RWPE2 (cell line): ENCODE results near the gene RASGRF1.

Experiments
- ATAC-seq: fragments of 200-7000 bp; cut with Tn5 transposase; 3 replicates; pipeline ENCODE4 v1.9.1; 2021; ENCODE audit warnings: low read depth
- DNase-seq: peaks from one replicate; pipeline ENCODE4 v3.0.0-alpha.2; 2020; ENCODE audit warnings: low spot score
- H3K27ac ChIP-seq: fragments of 450-650 bp; 2 replicates; pipeline ENCODE4 v1.5.1; 2017; ENCODE audit warnings: mild to moderate bottlenecking; ENCODE audit not compliant: poor library complexity, severe bottlenecking
- H3K27me3 ChIP-seq: fragments of 250-450 bp; sonication (Bioruptor Pico); 2 replicates; pipeline ENCODE4 v1.5.1; 2021; ENCODE audit warnings: mild to moderate bottlenecking, moderate library complexity; ENCODE audit not compliant: insufficient read depth, poor library complexity, severe bottlenecking
- H3K36me3 ChIP-seq: fragments of 250-450 bp; sonication (Bioruptor Pico); 2 replicates; pipeline ENCODE4 v1.5.1; 2020; ENCODE audit warnings: low read depth, mild to moderate bottlenecking, moderate library complexity
- H3K4me1 ChIP-seq: fragments of 250-450 bp; sonication (Bioruptor Pico); 2 replicates; pipeline ENCODE4 v1.5.1; 2021; ENCODE audit warnings: mild to moderate bottlenecking, moderate library complexity; ENCODE audit not compliant: insufficient read depth, poor library complexity, severe bottlenecking
- H3K4me3 ChIP-seq: fragments of 250-450 bp; sonication (Bioruptor Pico); 2 replicates; pipeline ENCODE4 v1.5.1; 2021; ENCODE audit warnings: mild to moderate bottlenecking, moderate library complexity; ENCODE audit not compliant: severe bottlenecking
- H3K9me3 ChIP-seq: fragments of 250-450 bp; sonication (Bioruptor Pico); 2 replicates; pipeline ENCODE4 v1.5.1; 2021; ENCODE audit warnings: mild to moderate bottlenecking, moderate library complexity; ENCODE audit not compliant: severe bottlenecking
- CTCF ChIP-seq: fragments of 450-650 bp; IDR thresholded peaks from one replicate; pipeline ENCODE4 v1.5.1; 2017; ENCODE audit warnings: mild to moderate bottlenecking, moderate library complexity; ENCODE audit not compliant: poor library complexity, severe bottlenecking

RASGRF1 gene

DNA sequence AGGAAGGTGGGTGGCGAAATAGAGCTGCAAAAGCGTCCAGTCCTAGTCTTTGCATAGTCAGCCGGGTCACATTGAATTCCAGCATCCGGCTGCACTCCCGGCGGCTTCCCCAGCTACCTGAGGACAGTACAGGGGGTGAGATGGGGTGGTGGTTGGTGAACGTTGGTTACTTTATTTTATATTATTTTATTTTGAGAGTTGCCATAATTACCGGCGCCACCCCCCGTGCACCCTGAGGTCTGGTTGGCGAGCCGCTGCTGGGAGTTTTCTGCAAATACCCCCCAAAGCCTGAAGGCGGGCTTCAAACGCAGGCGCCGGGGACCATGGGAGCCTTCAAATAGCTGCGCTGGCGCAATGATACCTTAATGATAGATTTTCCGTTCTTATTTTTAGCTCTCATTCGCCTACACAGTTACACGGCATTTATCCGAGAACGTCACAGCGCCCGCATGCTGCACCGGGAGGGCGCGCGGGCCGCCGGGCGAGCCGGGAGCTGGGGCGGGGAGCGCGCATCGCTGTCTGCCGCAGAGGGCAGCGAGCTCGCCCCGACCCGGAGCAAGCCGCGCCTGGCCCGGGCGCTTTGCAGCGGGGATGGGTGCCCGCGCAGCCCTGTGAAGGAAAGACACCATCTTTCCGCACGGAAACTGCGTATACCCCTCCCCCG, 756 bp upstream of the RASGRF1 start:
- Histone ChIP-seq H3K27me3 (peaks cover 91% of the 10 kb centered on the region), H3K9me3 (no peaks in the 10 kb centered on the region), H3K36me3 (no peaks in the 10 kb centered on the region), H3K27ac (no peak overlapping the region), H3K4me3 (no peak overlapping the region), H3K4me1 (no peaks in the 10 kb centered on the region)
- ATAC-seq (peak; percentile 74), DNase-seq (peak; percentile 62)
- TF ChIP-seq CTCF = no peak

DNA sequence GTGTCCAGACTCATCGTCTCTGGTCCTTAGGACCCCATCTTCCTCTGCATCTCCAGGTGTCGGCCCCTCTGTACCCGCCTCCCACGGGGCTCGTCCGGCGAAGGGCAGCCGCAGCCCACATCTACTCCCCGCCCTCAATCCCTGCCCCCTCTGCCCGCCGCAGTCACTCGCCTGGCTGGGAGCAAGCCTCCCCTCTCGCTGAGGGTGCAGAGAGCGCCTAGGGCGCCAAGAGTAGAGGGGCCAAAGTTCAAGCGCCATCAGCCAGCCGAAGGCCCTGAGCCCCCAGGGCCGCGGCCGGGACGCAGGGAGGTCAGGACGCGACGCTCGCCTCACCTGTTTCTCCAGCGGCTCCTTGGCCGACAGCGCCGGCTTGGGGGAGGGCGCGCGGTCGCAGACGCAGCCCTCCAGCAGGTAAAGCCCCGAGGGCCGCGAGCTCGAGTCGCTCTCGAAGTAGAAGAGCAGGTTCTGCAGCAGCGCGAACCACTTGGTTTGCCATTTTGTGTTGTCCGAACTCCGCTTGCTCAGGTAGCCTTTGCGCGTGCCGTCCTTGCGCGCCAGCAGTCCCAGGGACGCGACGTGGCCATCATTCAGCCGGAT, 592 bp downstream of the RASGRF1 start:
- DNase-seq (peak; percentile 65), ATAC-seq (peak; percentile 2; the same call in 2 of the 3 replicates)
- no peaks in the 10 kb centered on the region for H3K9me3 ChIP-seq
- no peak overlapping the region for H3K4me3 ChIP-seq
- peaks cover 91% of the 10 kb centered on the region for H3K27me3 ChIP-seq
- H3K27ac ChIP-seq = no peak overlapping the region
- no peaks in the 10 kb centered on the region for H3K36me3 ChIP-seq
- H3K4me1 ChIP-seq = no peaks in the 10 kb centered on the region
- TF ChIP-seq CTCF = no peak

- no peak overlapping the region for H3K4me3 ChIP-seq
- no peaks in the 10 kb centered on the region for H3K9me3 ChIP-seq
- H3K36me3 ChIP-seq = no peaks in the 10 kb centered on the region
- no peak overlapping the region for H3K27ac ChIP-seq
- ATAC-seq (peak; percentile 17; the same call in 1 of the 3 replicates), DNase-seq (peak; percentile 69)
- peaks cover 91% of the 10 kb centered on the region for H3K27me3 ChIP-seq
- H3K4me1 ChIP-seq = no peaks in the 10 kb centered on the region
- no peak for TF ChIP-seq CTCF
These were observed 1.2 kb downstream of the RASGRF1 start for GRCh38 chr15:79089331-79089889.

- Histone ChIP-seq H3K4me3 (no peak overlapping the region), H3K9me3 (no peaks in the 10 kb centered on the region), H3K4me1 (no peaks in the 10 kb centered on the region), H3K27me3 (peaks cover 96% of the 10 kb centered on the region), H3K27ac (no peak overlapping the region), H3K36me3 (no peaks in the 10 kb centered on the region)
- peak; percentile 24 for DNase-seq
- TF ChIP-seq CTCF = no peak
- no peak for ATAC-seq
These were observed 2.0 kb downstream of the RASGRF1 start for GRCh38 chr15:79088426-79089205.
